PC-3 (cell line): ENCODE results near the gene FBLN7. TPM values are rescaled to one million over a fixed set of nuclear protein-coding genes. Genes with fewer than 3 reads are reported as not detected.

Source experiments
- ATAC-seq: fragments of 200-7000 bp; cut with Tn5 transposase; 2 replicates; pipeline ENCODE4 v1.9.1; 2020; ENCODE audit warnings: mild to moderate bottlenecking, moderate library complexity
- BruUV-seq: library from RNA; stranded (reverse); fragments of 400-500 nt; replicated peaks from 2 replicates; lab custom pipeline; 2021; lab: Mats Ljungman, UMichigan
- CTCF ChIA-PET: fragments of 300-600 bp; sonication (Branson Sonifier 250); formaldehyde crosslinking; loops from one replicate; lab custom pipeline; 2022; ENCODE audit warnings: antibody characterized with exemption; lab: Charles Lee
- POLR2A ChIA-PET: fragments of 300-600 bp; sonication (Branson Sonifier 250); formaldehyde crosslinking; loops from one replicate; lab custom pipeline; 2022; ENCODE audit warnings: antibody characterized with exemption; ENCODE audit not compliant: unreplicated experiment; lab: Charles Lee
- DNase-seq: peaks from one replicate; pipeline ENCODE4 v3.0.0-alpha.2; 2015
- H2AFZ ChIP-seq: fragments of 300-600 bp; sonication (generic); 2 replicates; pipeline ENCODE4 v1.6.0; 2016; ENCODE audit warnings: antibody characterized with exemption, low read length
- H3F3A ChIP-seq: fragments of 300-600 bp; sonication (generic); one replicate; pipeline ENCODE4 v1.6.0; 2017; ENCODE audit warnings: antibody characterized with exemption, low read length, control low read depth, mild to moderate bottlenecking; ENCODE audit not compliant: unreplicated experiment
- H3K27ac ChIP-seq: fragments of 300-600 bp; sonication (generic); 2 replicates; pipeline ENCODE4 v1.5.1; 2016; ENCODE audit warnings: mild to moderate bottlenecking, low read length
- H3K27me3 ChIP-seq: fragments of 300-600 bp; sonication (generic); 2 replicates; pipeline ENCODE4 v1.6.1; 2016; ENCODE audit warnings: low read length, mixed read lengths
- H3K36me3 ChIP-seq: fragments of 300-600 bp; sonication (generic); 2 replicates; pipeline ENCODE4 v1.6.1; 2016; ENCODE audit warnings: low read depth, mixed run types, low read length, mixed read lengths
- H3K4me1 ChIP-seq: fragments of 300-600 bp; sonication (generic); 2 replicates; pipeline ENCODE4 v1.5.1; 2016; ENCODE audit warnings: low read length; ENCODE audit not compliant: insufficient read depth
- H3K4me2 ChIP-seq: fragments of 300-600 bp; sonication (generic); 2 replicates; pipeline ENCODE4 v1.6.0; 2016; ENCODE audit warnings: low read length
- H3K4me3 ChIP-seq: fragments of 300-600 bp; sonication (generic); 2 replicates; pipeline ENCODE4 v1.5.1; 2016; ENCODE audit warnings: mild to moderate bottlenecking, low read length, mixed read lengths
- H3K79me2 ChIP-seq: fragments of 300-600 bp; sonication (generic); 2 replicates; pipeline ENCODE4 v1.6.1; 2017; ENCODE audit warnings: low read length, mixed read lengths
- H3K9ac ChIP-seq: fragments of 300-600 bp; sonication (generic); 2 replicates; pipeline ENCODE4 v1.6.0; 2016; ENCODE audit warnings: mild to moderate bottlenecking, low read length
- H3K9me2 ChIP-seq: fragments of 300-600 bp; sonication (generic); replicated peaks from 2 replicates; pipeline ENCODE4 v1.6.1; 2016; ENCODE audit warnings: mixed run types, low read length, mixed read lengths
- H3K9me3 ChIP-seq: fragments of 300-600 bp; sonication (generic); 2 replicates; pipeline ENCODE4 v1.6.1; 2016; ENCODE audit warnings: low read length, mixed read lengths
- H4K20me1 ChIP-seq: fragments of 300-600 bp; sonication (generic); 2 replicates; pipeline ENCODE4 v1.6.1; 2016; ENCODE audit warnings: low read length, mixed read lengths
- EZH2 ChIP-seq: fragments of 300-600 bp; sonication (generic); IDR thresholded peaks from one replicate; pipeline ENCODE4 v1.6.1; 2017; ENCODE audit warnings: antibody characterized with exemption, mild to moderate bottlenecking, low read length; ENCODE audit not compliant: unreplicated experiment
- EZH2phosphoT487 ChIP-seq: fragments of 300-600 bp; sonication (generic); IDR thresholded peaks from 2 replicates; pipeline ENCODE4 v1.6.1; 2018; ENCODE audit warnings: mild to moderate bottlenecking, antibody characterized with exemption, low read length, borderline replicate concordance
- intact Hi-C: fragments of 100-400 bp; cut with micrococcal nuclease; formaldehyde crosslinking; loops from 2 replicates; pipeline ENCODE4 v1.9.0; 2023
- total RNA-seq: library from RNA; depleted of rRNA; stranded (reverse); fragments of >200 nt; gene quantifications from 2 replicates; pipeline ENCODE4 v1.2.3, GENCODE V29; 2014
- TF ChIP-seq, protein P1 (sequence below): fragments of 300-600 bp; sonication (generic); conservative IDR thresholded peaks from 2 replicates; pipeline ENCODE4 v1.5.1; 2017; ENCODE audit warnings: antibody characterized with exemption, low read depth, mild to moderate bottlenecking, low read length

Gene FBLN7
- total RNA-seq, 1 experiment from 2014 or later = 2.2 TPM

DNA sequence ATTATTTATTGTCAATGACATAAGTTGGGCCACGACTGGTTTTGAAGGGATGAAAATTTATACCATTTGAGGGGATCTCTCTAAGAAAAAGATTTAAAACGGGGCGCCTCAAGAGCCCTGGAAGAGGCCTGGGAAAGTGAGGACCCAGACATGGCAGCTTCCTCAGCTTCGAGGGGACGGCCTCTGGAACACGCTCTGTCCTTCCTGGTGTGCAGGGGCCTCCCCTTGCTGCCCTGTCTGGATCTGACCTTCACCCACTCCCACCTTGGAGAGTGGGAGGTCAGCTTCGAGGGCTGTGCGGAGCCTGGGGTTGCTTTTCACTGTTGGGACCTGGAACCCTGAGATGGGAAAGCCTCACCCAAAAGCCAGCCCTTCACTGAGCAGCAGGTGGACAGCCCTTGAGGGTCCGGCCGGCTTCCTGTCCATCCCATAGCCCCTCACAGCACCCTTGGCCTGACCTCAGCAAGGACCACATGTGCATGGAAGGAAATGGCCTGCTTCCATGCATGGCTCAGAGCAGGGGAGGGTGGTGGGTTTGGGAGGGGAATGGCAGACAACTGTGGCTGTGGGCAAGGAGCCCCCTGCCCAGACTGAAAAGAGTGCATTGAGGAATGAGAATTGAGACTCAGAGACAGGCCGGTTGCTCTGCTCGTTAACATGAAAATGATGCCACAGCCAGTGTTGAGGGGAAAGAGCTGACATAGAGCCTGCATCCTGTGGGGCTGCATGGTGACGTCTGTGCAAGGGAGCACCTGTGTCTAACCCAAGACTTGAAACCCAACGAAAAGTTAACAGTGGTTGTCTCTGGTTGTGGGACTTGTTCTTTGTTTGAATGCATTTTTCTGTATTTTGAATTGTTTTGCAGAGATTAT is 16.3 kb downstream of the FBLN7 start:
- Histone ChIP-seq H3K4me1 (no peaks in the 10 kb centered on the region), H3K4me2 (no peak overlapping the region), H2AFZ (no peak overlapping the region), H3K9ac (no peak overlapping the region), H4K20me1 (no peaks in the 10 kb centered on the region), H3K36me3 (no peaks in the 10 kb centered on the region), H3K9me3 (no peaks in the 10 kb centered on the region), H3K27ac (no peak overlapping the region), H3F3A (no peaks in the 10 kb centered on the region), H3K4me3 (no peak overlapping the region), H3K27me3 (no peaks in the 10 kb centered on the region), H3K79me2 (no peaks in the 10 kb centered on the region), H3K9me2 (no peaks in the 10 kb centered on the region)
- ATAC-seq = no peak
- intact Hi-C loops = no loop called here
- ChIA-PET CTCF (no interaction called here), POLR2A (no interaction called here)
- BruUV-seq = no TSS peak
- TF ChIP-seq EZH2 (no peak), EZH2phosphoT487 (no peak)
- TF ChIP-seq, protein P1, sequence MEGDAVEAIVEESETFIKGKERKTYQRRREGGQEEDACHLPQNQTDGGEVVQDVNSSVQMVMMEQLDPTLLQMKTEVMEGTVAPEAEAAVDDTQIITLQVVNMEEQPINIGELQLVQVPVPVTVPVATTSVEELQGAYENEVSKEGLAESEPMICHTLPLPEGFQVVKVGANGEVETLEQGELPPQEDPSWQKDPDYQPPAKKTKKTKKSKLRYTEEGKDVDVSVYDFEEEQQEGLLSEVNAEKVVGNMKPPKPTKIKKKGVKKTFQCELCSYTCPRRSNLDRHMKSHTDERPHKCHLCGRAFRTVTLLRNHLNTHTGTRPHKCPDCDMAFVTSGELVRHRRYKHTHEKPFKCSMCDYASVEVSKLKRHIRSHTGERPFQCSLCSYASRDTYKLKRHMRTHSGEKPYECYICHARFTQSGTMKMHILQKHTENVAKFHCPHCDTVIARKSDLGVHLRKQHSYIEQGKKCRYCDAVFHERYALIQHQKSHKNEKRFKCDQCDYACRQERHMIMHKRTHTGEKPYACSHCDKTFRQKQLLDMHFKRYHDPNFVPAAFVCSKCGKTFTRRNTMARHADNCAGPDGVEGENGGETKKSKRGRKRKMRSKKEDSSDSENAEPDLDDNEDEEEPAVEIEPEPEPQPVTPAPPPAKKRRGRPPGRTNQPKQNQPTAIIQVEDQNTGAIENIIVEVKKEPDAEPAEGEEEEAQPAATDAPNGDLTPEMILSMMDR = no peak
- no peak for DNase-seq

DNA sequence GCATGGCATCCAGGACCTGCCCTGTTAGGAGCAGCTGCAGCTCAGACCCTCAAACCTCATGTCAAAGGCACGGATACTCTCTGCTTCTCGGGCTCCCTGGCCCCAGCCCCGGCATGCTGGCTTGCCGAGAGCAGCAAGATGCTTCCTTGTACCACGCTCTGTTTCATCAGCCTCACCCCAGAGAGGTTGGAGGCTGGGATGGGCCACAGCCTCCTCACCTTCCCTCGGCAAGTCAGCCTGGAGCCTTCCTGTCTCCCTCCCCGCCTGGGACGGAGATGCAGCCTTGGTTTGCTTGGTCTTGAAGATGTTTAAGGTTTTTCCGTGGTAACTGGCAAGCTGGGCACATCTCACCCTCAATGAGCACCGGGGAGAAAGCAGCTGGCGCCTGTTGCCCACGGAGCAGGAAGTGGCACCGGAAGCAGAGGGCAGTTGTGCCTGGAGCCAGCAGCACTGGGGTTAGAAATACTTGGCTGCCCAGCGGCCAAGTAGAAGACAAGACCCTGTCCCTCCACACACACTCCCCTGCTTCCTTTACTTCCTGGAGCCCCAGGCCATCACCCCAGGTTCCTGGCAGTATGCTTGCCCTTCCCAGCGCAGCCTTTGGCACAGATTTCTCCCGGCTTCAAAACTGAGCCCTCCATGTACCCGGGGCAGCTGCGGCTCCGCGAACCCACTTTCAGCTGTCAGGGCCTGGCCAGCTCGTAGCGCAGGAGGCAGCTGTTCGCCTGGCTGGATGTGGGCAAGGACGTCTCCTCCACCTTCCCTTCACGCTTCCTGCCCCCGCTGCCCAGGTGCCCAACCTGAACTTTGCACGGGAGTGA is 17.4 kb downstream of the FBLN7 start:
- no peaks in the 10 kb centered on the region for H3K4me1 ChIP-seq
- intact Hi-C loops = no loop called here
- H3K36me3 ChIP-seq = no peaks in the 10 kb centered on the region
- H3K4me3 ChIP-seq = no peak overlapping the region
- no peaks in the 10 kb centered on the region for H3K27me3 ChIP-seq
- DNase-seq = no peak
- H3K79me2 ChIP-seq = no peaks in the 10 kb centered on the region
- ChIA-PET CTCF (no interaction called here), POLR2A (no interaction called here)
- H3K9me3 ChIP-seq = no peaks in the 10 kb centered on the region
- H3F3A ChIP-seq = no peaks in the 10 kb centered on the region
- no peak for ATAC-seq
- no peak overlapping the region for H3K9ac ChIP-seq
- no peak overlapping the region for H2AFZ ChIP-seq
- no peak for TF ChIP-seq EZH2phosphoT487
- TF ChIP-seq, protein P1 = no peak
- no peak for TF ChIP-seq EZH2
- no peaks in the 10 kb centered on the region for H4K20me1 ChIP-seq
- H3K27ac ChIP-seq = no peak overlapping the region
- no peak overlapping the region for H3K4me2 ChIP-seq
- BruUV-seq = no TSS peak
- no peaks in the 10 kb centered on the region for H3K9me2 ChIP-seq
